ENCODE data around the gene GLRA2.

GRCh38 chrX:14590693-14591424 lies 61.5 kb downstream of the GLRA2 start:
- TF ChIP-seq CTCF (optimal IDR thresholded peaks at IDR 0.05 in 1 of 3, IDR thresholded peaks at IDR 0.05 in 1 of 3, conservative IDR thresholded peaks at IDR 0.05 in 1 of 3; ENCODE audit: extremely low read depth in 1 of 3, insufficient read depth in 2 of 3, low read length in 3 of 3) (no peak), EZH2 (IDR thresholded peaks at IDR 0.05; ENCODE audit: low read length) (no peak)

All from keratinocyte (primary cell).